A549 treated with GW870086 at 1 μM for 4 hours (cell line): ENCODE results near the gene KRT80. TPM values are rescaled to one million over a fixed set of nuclear protein-coding genes. Genes with fewer than 3 reads are reported as not detected.

ENCODE experiments used
- total RNA-seq: library from RNA; stranded (reverse); fragments of 200-300 nt; extraction: Qiagen RNA extraction; gene quantifications from 5 replicates; pipeline ENCODE4 v1.2.3, GENCODE V29; 2022; ENCODE audit warnings: low read depth

Gene KRT80
- total RNA-seq = 30.3 to 43.4 TPM (median 36.8 TPM) in 5 replicates

GRCh38 chr12:52191841-52192791 is at the start of gene KRT80:
Gene KRT80, minus strand, starts transcription at chr12:52192014. Its CDS starts 112 bp downstream, at chr12:52191902.

GRCh38 chr12:52232674-52233461 is 41.1 kb upstream of the KRT80 start, which contains the start of gene KRT7:
Gene KRT7, plus strand, starts transcription at chr12:52233243. Its CDS starts 54 bp downstream, at chr12:52233297.

Other genes with a start within 250 kb of the KRT80 start
- gene ACVR1B, start 240.3 kb downstream of the KRT80 start, total RNA-seq = 14.1 to 18.7 TPM (median 17.9 TPM) in 5 replicates
- 0.51 to 1.6 TPM (median 0.65 TPM) in 5 replicates for gene TAMALIN, start 185.1 kb downstream of the KRT80 start, total RNA-seq
- 27.6 to 42.9 TPM (median 35.0 TPM) in 5 replicates for gene NR4A1, start 140.6 kb downstream of the KRT80 start, total RNA-seq
- 82.9 to 97.4 TPM (median 95.0 TPM) in 5 replicates for gene ATG101, start 122.0 kb downstream of the KRT80 start, total RNA-seq
- not detected in 5 replicates for gene SMIM41, start 112.3 kb downstream of the KRT80 start, total RNA-seq
- gene KRT7, start 41.2 kb upstream of the KRT80 start, total RNA-seq = 4,163 to 5,096 TPM (median 4,633 TPM) in 5 replicates
- gene KRT86, start 82.6 kb upstream of the KRT80 start, total RNA-seq = 31.3 to 49.7 TPM (median 45.6 TPM) in 5 replicates
- gene KRT81, start 99.5 kb upstream of the KRT80 start, total RNA-seq = 3,338 to 4,063 TPM (median 3,935 TPM) in 5 replicates
- gene KRT83, start 129.4 kb upstream of the KRT80 start, total RNA-seq = 2.9 to 7.2 TPM (median 6.3 TPM) in 5 replicates
- gene KRT85, start 175.5 kb upstream of the KRT80 start, total RNA-seq = not detected in 5 replicates
- gene KRT84, start 193.6 kb upstream of the KRT80 start, total RNA-seq = not detected in 5 replicates
- gene KRT82, start 214.3 kb upstream of the KRT80 start, total RNA-seq = not detected in 5 replicates
- 0.08 to 0.26 TPM (median 0.10 TPM) in 5 replicates for gene KRT75, start 242.4 kb upstream of the KRT80 start, total RNA-seq